Dermis microvascular lymphatic vessel endothelial cell (primary cell): Measurements from ENCODE around the gene ACTN1. TPM values are rescaled to one million over a fixed set of nuclear protein-coding genes. Genes with fewer than 3 reads are reported as not detected.
"Not testable (repeated sequence)": the region's sequence is repeated elsewhere in the genome, so short reads cannot be mapped to it uniquely, and the experiment has no call there.

ENCODE experiments used
- DNase-seq, 2 donors: peaks; one replicate each; pipeline versions ENCODE4 v3.0.0 to v3.0.0-alpha.2; 2010; ENCODE audit warnings: low read depth in 2 of 2
- total RNA-seq: library from RNA; depleted of rRNA; stranded (reverse); fragments of >200 nt; gene quantifications from 2 replicates; pipeline ENCODE4 v1.2.1, GENCODE V29; 2014

ACTN1 gene
- total RNA-seq, 1 donor from 2014 or later: 152 TPM

- no peak for DNase-seq
Measured at GRCh38 chr14:68866991-68867533, 112.0 kb downstream of the ACTN1 start.

GRCh38 chr14:68865542-68865941 lies 113.6 kb downstream of the ACTN1 start:
- no peak for DNase-seq

GRCh38 chr14:68864361-68864750 lies 114.7 kb downstream of the ACTN1 start:
- DNase-seq: no peak

GRCh38 chr14:68863610-68864360 lies 115.3 kb downstream of the ACTN1 start:
- DNase-seq: no peak

GRCh38 chr14:68862954-68863594 lies 116.0 kb downstream of the ACTN1 start:
- DNase-seq: peak; percentile 61 to 82

GRCh38 chr14:68860771-68861170 lies 118.3 kb downstream of the ACTN1 start:
- DNase-seq: no peak

GRCh38 chr14:68857516-68858070 lies 121.5 kb downstream of the ACTN1 start:
- DNase-seq: no peak

GRCh38 chr14:68856572-68856971 lies 122.5 kb downstream of the ACTN1 start:
- no peak for DNase-seq

GRCh38 chr14:68854421-68854820 lies 124.7 kb downstream of the ACTN1 start:
- DNase-seq: no peak

- DNase-seq: no peak
Measured at GRCh38 chr14:68853749-68854148, 125.4 kb downstream of the ACTN1 start.

GRCh38 chr14:68852493-68852892 lies 126.6 kb downstream of the ACTN1 start:
- not testable (repeated sequence) for DNase-seq

- DNase-seq: no peak
Measured at GRCh38 chr14:68851078-68851477, 128.0 kb downstream of the ACTN1 start.

- no peak for DNase-seq
Measured at GRCh38 chr14:68849416-68849815, 129.7 kb downstream of the ACTN1 start.

- no peak for DNase-seq
Measured at GRCh38 chr14:68848253-68848652, 130.8 kb downstream of the ACTN1 start.

GRCh38 chr14:68847640-68848039 lies 131.5 kb downstream of the ACTN1 start:
- not testable (repeated sequence) for DNase-seq

GRCh38 chr14:68846466-68846865 lies 132.6 kb downstream of the ACTN1 start:
- no peak for DNase-seq

GRCh38 chr14:68844210-68844545 lies 134.9 kb downstream of the ACTN1 start:
- no peak for DNase-seq

- DNase-seq: peak; percentile 25 to 69
Measured at GRCh38 chr14:68843471-68844209, 135.5 kb downstream of the ACTN1 start.

- DNase-seq: no peak
Measured at GRCh38 chr14:68842298-68842697, 136.8 kb downstream of the ACTN1 start.

GRCh38 chr14:68841016-68841809 lies 137.9 kb downstream of the ACTN1 start:
- peak; percentile 63 to 90 for DNase-seq

GRCh38 chr14:68840454-68840853 lies 138.6 kb downstream of the ACTN1 start:
- DNase-seq: no peak
